ENCODE data around the gene DPP6. TPM values are rescaled to one million over a fixed set of nuclear protein-coding genes. Genes with fewer than 3 reads are reported as not detected.

DPP6 gene
- total RNA-seq, 2 donors from 2014 or later: not detected

GRCh38 chr7:154469652-154470051 lies 417.5 kb downstream of the DPP6 start:
- H3K9me3 Mint-ChIP-seq: peaks cover 0 to 6% of the 10 kb centered on the region in 2 donors
- DNase-seq: no peak
- H3K36me3 Mint-ChIP-seq (ENCODE audit: insufficient read depth in 2 of 2): no peaks in the 10 kb centered on the region
- no peaks in the 10 kb centered on the region for H3K4me1 Mint-ChIP-seq (ENCODE audit: low read depth)
- H3K27ac Mint-ChIP-seq: no peak overlapping the region
- no peak for ATAC-seq (replicated peaks in 1 of 2)
- H3K27me3 Mint-ChIP-seq (ENCODE audit: low read depth): no peaks in the 10 kb centered on the region
- no peak overlapping the region for H3K4me3 Mint-ChIP-seq

GRCh38 chr7:154472343-154472742 lies 420.1 kb downstream of the DPP6 start:
- no peaks in the 10 kb centered on the region for H3K4me1 Mint-ChIP-seq (ENCODE audit: low read depth)
- H3K27ac Mint-ChIP-seq: no peak overlapping the region
- no peak for ATAC-seq (replicated peaks in 1 of 2)
- H3K9me3 Mint-ChIP-seq: peaks cover 0 to 2% of the 10 kb centered on the region in 2 donors
- no peak for DNase-seq
- no peak overlapping the region for H3K4me3 Mint-ChIP-seq
- no peaks in the 10 kb centered on the region for H3K36me3 Mint-ChIP-seq (ENCODE audit: insufficient read depth in 2 of 2)
- H3K27me3 Mint-ChIP-seq (ENCODE audit: low read depth): no peaks in the 10 kb centered on the region

- ATAC-seq (replicated peaks in 1 of 2): no peak
- H3K9me3 Mint-ChIP-seq: peaks cover 1 to 2% of the 10 kb centered on the region in 2 donors
- no peaks in the 10 kb centered on the region for H3K36me3 Mint-ChIP-seq (ENCODE audit: insufficient read depth in 2 of 2)
- no peak overlapping the region for H3K27ac Mint-ChIP-seq
- DNase-seq: no peak
- H3K4me3 Mint-ChIP-seq: no peak overlapping the region
- no peaks in the 10 kb centered on the region for H3K4me1 Mint-ChIP-seq (ENCODE audit: low read depth)
- no peaks in the 10 kb centered on the region for H3K27me3 Mint-ChIP-seq (ENCODE audit: low read depth)
These were observed 421.2 kb downstream of the DPP6 start for GRCh38 chr7:154473360-154473759.

DNA sequence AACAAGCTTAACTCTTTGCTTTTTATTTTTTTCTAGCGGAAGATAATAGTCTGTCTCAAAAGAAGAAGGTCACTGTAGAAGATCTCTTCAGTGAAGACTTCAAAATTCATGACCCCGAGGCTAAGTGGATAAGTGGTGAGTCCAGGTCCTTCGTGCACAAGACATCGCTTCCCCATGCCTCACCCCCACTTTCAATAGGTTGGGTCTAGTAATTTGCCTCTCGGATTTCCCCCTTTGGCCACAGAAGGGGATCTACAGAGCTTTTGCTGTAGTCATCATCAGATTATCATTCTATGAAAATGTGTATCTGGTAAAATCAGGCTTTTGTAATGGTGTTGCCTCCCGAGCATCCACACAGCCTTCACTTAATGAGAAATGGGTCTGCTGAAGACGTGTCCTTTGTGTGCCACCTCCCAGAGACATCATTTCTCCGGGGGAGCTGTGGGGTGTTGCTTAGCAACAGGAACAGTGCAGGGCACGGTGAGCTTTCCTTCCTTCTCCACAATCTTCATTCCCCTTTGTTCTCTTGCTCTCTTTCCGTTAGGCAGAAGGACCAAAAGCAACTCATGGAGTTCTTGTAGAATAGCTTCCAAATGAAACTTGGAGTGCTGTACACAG lies 422.8 kb downstream of the DPP6 start:
- Mint-ChIP-seq H3K36me3 (ENCODE audit: insufficient read depth in 2 of 2) (no peaks in the 10 kb centered on the region), H3K27me3 (ENCODE audit: low read depth) (no peaks in the 10 kb centered on the region), H3K9me3 (peaks cover 1 to 2% of the 10 kb centered on the region in 2 donors), H3K27ac (no peak overlapping the region), H3K4me1 (ENCODE audit: low read depth) (no peaks in the 10 kb centered on the region), H3K4me3 (no peak overlapping the region)
- DNase-seq (no peak), ATAC-seq (replicated peaks in 1 of 2) (no peak)

DNA sequence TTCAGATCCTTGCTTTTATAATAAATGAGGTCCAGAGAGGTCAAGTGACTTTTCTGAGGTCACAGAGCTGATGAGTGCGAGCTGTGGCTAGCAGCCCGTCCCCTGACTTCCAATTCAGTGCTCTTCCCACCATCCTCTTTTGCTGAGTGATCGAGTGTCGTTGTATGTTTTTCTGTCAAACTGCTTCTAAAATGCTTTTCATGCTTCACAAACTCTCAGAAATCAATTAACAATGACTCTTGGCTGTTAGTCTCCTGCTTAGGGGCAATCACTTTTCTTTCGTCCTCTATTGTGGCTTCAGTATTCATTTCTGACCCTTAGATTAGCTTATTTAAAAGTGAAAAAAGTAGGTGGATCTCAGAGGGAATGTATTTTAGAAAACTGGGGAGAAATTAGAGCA lies 423.7 kb downstream of the DPP6 start:
- DNase-seq (no peak), ATAC-seq (replicated peaks in 1 of 2) (no peak)
- no peak overlapping the region for H3K4me3 Mint-ChIP-seq
- no peak overlapping the region for H3K27ac Mint-ChIP-seq
- H3K36me3 Mint-ChIP-seq (ENCODE audit: insufficient read depth in 2 of 2): no peaks in the 10 kb centered on the region
- peaks cover 1 to 2% of the 10 kb centered on the region in 2 donors for H3K9me3 Mint-ChIP-seq
- H3K4me1 Mint-ChIP-seq (ENCODE audit: low read depth): no peaks in the 10 kb centered on the region
- no peaks in the 10 kb centered on the region for H3K27me3 Mint-ChIP-seq (ENCODE audit: low read depth)

GRCh38 chr7:154480817-154481216 lies 428.6 kb downstream of the DPP6 start:
- Mint-ChIP-seq H3K27me3 (ENCODE audit: low read depth) (no peaks in the 10 kb centered on the region), H3K27ac (no peak overlapping the region), H3K36me3 (ENCODE audit: insufficient read depth in 2 of 2) (no peaks in the 10 kb centered on the region), H3K4me1 (ENCODE audit: low read depth) (no peaks in the 10 kb centered on the region), H3K9me3 (peaks cover 1 to 2% of the 10 kb centered on the region in 2 donors), H3K4me3 (no peak overlapping the region)
- ATAC-seq (replicated peaks in 1 of 2) (no peak), DNase-seq (no peak)

- no peak overlapping the region for H3K4me3 Mint-ChIP-seq
- no peaks in the 10 kb centered on the region for H3K4me1 Mint-ChIP-seq (ENCODE audit: low read depth)
- DNase-seq (no peak), ATAC-seq (replicated peaks in 1 of 2) (no peak)
- no peaks in the 10 kb centered on the region for H3K27me3 Mint-ChIP-seq (ENCODE audit: low read depth)
- no peaks in the 10 kb centered on the region for H3K36me3 Mint-ChIP-seq (ENCODE audit: insufficient read depth in 2 of 2)
- no peak overlapping the region for H3K27ac Mint-ChIP-seq
- peaks cover 1 to 2% of the 10 kb centered on the region in 2 donors for H3K9me3 Mint-ChIP-seq
These were observed 430.7 kb downstream of the DPP6 start for GRCh38 chr7:154482863-154483262.

DNA sequence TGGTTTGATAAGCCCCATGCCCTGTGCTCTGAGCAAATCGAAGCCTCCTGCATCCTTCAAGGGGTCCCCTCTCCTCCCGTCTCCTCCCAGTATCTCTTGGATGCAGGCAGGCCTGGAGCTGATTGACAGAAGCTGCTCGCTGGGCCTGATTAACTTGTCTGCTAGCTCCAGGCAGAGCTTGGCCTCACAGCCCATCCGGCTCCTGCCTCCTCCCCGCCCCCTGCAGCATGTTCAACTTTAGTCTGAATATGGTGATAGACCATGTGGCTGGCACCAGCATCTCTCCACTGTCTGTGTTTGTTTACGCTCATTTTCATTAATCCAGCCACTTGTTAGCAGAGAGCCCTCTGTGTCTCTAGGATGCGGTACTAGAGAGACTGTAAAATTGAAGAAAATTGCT lies 432.2 kb downstream of the DPP6 start:
- H3K27me3 Mint-ChIP-seq (ENCODE audit: low read depth): no peaks in the 10 kb centered on the region
- H3K36me3 Mint-ChIP-seq (ENCODE audit: insufficient read depth in 2 of 2): no peaks in the 10 kb centered on the region
- H3K4me3 Mint-ChIP-seq: no peak overlapping the region
- no peaks in the 10 kb centered on the region for H3K4me1 Mint-ChIP-seq (ENCODE audit: low read depth)
- ATAC-seq (replicated peaks in 1 of 2): no peak
- H3K27ac Mint-ChIP-seq: no peak overlapping the region
- no peak for DNase-seq
- H3K9me3 Mint-ChIP-seq: peaks cover 0 to 2% of the 10 kb centered on the region in 2 donors

DNA sequence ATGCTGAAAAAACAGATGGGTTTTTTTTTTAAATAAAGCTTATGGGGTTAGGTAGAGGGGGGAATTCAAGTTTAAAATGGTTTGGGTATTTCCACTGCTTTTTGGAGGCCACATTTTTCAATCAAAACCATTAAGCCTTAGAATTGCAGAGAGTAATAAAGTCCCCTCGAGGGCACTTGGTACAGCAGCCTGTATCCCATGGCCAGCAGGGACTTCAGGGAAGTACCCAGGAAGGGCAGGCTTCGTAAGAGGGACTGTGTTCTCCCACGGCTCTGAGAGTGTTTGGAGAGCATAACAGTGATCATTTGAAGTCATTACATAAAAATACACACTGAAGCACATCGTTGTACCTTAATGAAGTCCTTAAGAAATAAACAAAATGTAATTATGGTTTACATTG lies 432.7 kb downstream of the DPP6 start:
- no peak overlapping the region for H3K27ac Mint-ChIP-seq
- no peaks in the 10 kb centered on the region for H3K27me3 Mint-ChIP-seq (ENCODE audit: low read depth)
- H3K9me3 Mint-ChIP-seq: peaks cover 0 to 2% of the 10 kb centered on the region in 2 donors
- no peak for ATAC-seq (replicated peaks in 1 of 2)
- H3K4me1 Mint-ChIP-seq (ENCODE audit: low read depth): no peaks in the 10 kb centered on the region
- no peak overlapping the region for H3K4me3 Mint-ChIP-seq
- no peak for DNase-seq
- no peaks in the 10 kb centered on the region for H3K36me3 Mint-ChIP-seq (ENCODE audit: insufficient read depth in 2 of 2)

- no peak overlapping the region for H3K27ac Mint-ChIP-seq
- DNase-seq: no peak
- peaks cover 0 to 2% of the 10 kb centered on the region in 2 donors for H3K9me3 Mint-ChIP-seq
- no peaks in the 10 kb centered on the region for H3K27me3 Mint-ChIP-seq (ENCODE audit: low read depth)
- no peak overlapping the region for H3K4me3 Mint-ChIP-seq
- H3K4me1 Mint-ChIP-seq (ENCODE audit: low read depth): no peaks in the 10 kb centered on the region
- no peak for ATAC-seq (replicated peaks in 1 of 2)
- H3K36me3 Mint-ChIP-seq (ENCODE audit: insufficient read depth in 2 of 2): no peaks in the 10 kb centered on the region
These were observed 437.7 kb downstream of the DPP6 start for GRCh38 chr7:154489897-154490296.

- Mint-ChIP-seq H3K27me3 (ENCODE audit: low read depth) (no peaks in the 10 kb centered on the region), H3K4me3 (no peak overlapping the region), H3K4me1 (ENCODE audit: low read depth) (no peaks in the 10 kb centered on the region), H3K36me3 (ENCODE audit: insufficient read depth in 2 of 2) (no peaks in the 10 kb centered on the region), H3K27ac (no peak overlapping the region), H3K9me3 (peaks cover 0 to 2% of the 10 kb centered on the region in 2 donors)
- no peak for ATAC-seq (replicated peaks in 1 of 2)
- no peak for DNase-seq
These were observed 441.4 kb downstream of the DPP6 start for GRCh38 chr7:154493594-154493993.

GRCh38 chr7:154497751-154498150 lies 445.6 kb downstream of the DPP6 start:
- no peaks in the 10 kb centered on the region for H3K4me1 Mint-ChIP-seq (ENCODE audit: low read depth)
- DNase-seq (no peak), ATAC-seq (replicated peaks in 1 of 2) (no peak)
- no peaks in the 10 kb centered on the region for H3K36me3 Mint-ChIP-seq (ENCODE audit: insufficient read depth in 2 of 2)
- H3K4me3 Mint-ChIP-seq: no peak overlapping the region
- H3K27me3 Mint-ChIP-seq (ENCODE audit: low read depth): no peaks in the 10 kb centered on the region
- H3K27ac Mint-ChIP-seq: no peak overlapping the region
- H3K9me3 Mint-ChIP-seq: peaks cover 5 to 7% of the 10 kb centered on the region in 2 donors

DNA sequence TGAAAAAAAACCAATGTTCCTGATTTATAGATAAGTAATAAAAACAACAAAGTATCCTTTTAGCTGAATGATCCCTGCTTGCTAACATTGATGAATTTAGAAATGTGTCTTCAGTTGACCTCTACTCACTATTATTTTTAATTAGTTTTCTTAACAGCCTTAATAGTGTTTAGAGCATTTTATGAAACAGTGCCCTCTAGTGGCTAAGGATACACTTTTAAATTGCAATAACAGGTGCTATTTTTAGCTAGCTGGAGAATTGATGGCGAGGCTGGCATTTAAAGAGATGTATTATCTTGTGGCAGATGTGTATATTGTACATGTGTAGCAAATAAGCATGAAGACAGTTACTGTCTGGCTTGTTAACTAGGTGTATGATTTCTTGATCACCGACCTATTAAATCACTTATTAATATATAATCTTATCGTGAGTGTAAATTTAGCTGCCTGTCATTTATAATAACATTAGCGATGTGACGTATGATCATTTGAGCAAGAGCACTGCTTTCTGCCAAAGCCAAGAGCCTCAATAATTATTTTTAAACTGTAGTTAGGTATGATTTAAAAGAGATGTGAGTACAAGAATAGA lies 451.9 kb downstream of the DPP6 start:
- DNase-seq: no peak
- H3K4me3 Mint-ChIP-seq: no peak overlapping the region
- peaks cover 5 to 7% of the 10 kb centered on the region in 2 donors for H3K9me3 Mint-ChIP-seq
- no peaks in the 10 kb centered on the region for H3K4me1 Mint-ChIP-seq (ENCODE audit: low read depth)
- no peaks in the 10 kb centered on the region for H3K36me3 Mint-ChIP-seq (ENCODE audit: insufficient read depth in 2 of 2)
- H3K27ac Mint-ChIP-seq: no peak overlapping the region
- no peaks in the 10 kb centered on the region for H3K27me3 Mint-ChIP-seq (ENCODE audit: low read depth)
- ATAC-seq (replicated peaks in 1 of 2): no peak

GRCh38 chr7:154504918-154505317 lies 452.7 kb downstream of the DPP6 start:
- no peaks in the 10 kb centered on the region for H3K4me1 Mint-ChIP-seq (ENCODE audit: low read depth)
- DNase-seq (no peak), ATAC-seq (replicated peaks in 1 of 2) (no peak)
- peaks cover 5 to 7% of the 10 kb centered on the region in 2 donors for H3K9me3 Mint-ChIP-seq
- no peaks in the 10 kb centered on the region for H3K27me3 Mint-ChIP-seq (ENCODE audit: low read depth)
- H3K4me3 Mint-ChIP-seq: no peak overlapping the region
- no peak overlapping the region for H3K27ac Mint-ChIP-seq
- H3K36me3 Mint-ChIP-seq (ENCODE audit: insufficient read depth in 2 of 2): no peaks in the 10 kb centered on the region
